Left hindlimb (tissue), 1 donor: ENCODE measurements around the gene DUS1L.

Source experiments
- DNase-seq: peaks from one replicate; pipeline ENCODE4 v3.0.0-alpha.2; 2018

Gene DUS1L

GRCh38 chr17:82087961-82088837 lies 22.6 kb upstream of the DUS1L start:
- DNase-seq, result peak; percentile 25

GRCh38 chr17:82086941-82087906 lies 21.6 kb upstream of the DUS1L start:
- peak; percentile 26 for DNase-seq

GRCh38 chr17:82085931-82086764 lies 20.5 kb upstream of the DUS1L start:
- peak; percentile 34 for DNase-seq

- no peak for DNase-seq
Measured at GRCh38 chr17:82085031-82085861, 19.6 kb upstream of the DUS1L start.

- no peak for DNase-seq
Measured at GRCh38 chr17:82084373-82085030, 18.9 kb upstream of the DUS1L start.

GRCh38 chr17:82083533-82084359 lies 18.1 kb upstream of the DUS1L start:
- DNase-seq, result no peak

- no peak for DNase-seq
Measured at GRCh38 chr17:82083009-82083408, 17.4 kb upstream of the DUS1L start.

GRCh38 chr17:82082456-82082855 lies 16.9 kb upstream of the DUS1L start:
- no peak for DNase-seq

GRCh38 chr17:82081966-82082365 lies 16.4 kb upstream of the DUS1L start:
- DNase-seq, result no peak

- no peak for DNase-seq
Measured at GRCh38 chr17:82081546-82081945, 15.9 kb upstream of the DUS1L start.

- no peak for DNase-seq
Measured at GRCh38 chr17:82080789-82081464, 15.3 kb upstream of the DUS1L start.

- no peak for DNase-seq
Measured at GRCh38 chr17:82080048-82080788, 14.6 kb upstream of the DUS1L start.

- no peak for DNase-seq
Measured at GRCh38 chr17:82079001-82079677, 13.5 kb upstream of the DUS1L start.

- DNase-seq, result no peak
Measured at GRCh38 chr17:82078433-82078832, 12.8 kb upstream of the DUS1L start.

GRCh38 chr17:82077617-82078358 lies 12.2 kb upstream of the DUS1L start:
- DNase-seq, result no peak

- DNase-seq, result no peak
Measured at GRCh38 chr17:82076785-82077591, 11.4 kb upstream of the DUS1L start.
